Duodenal mucosa (tissue), 2 donors: ENCODE results near the gene PRM3.
"Not testable (repeated sequence)": the region's sequence is repeated elsewhere in the genome, so short reads cannot be mapped to it uniquely, and the experiment has no call there.

ENCODE experiments used
- H3K27ac ChIP-seq: one replicate; pipeline ENCODE4 v1.7.0; 2013; ENCODE audit warnings: low read depth, low read length
- H3K27me3 ChIP-seq, 2 donors: one replicate each; pipeline ENCODE4 v1.7.0; 2013; ENCODE audit warnings: low read length in 2 of 2, control low read depth in 1 of 2; ENCODE audit not compliant: insufficient read depth in 2 of 2, control insufficient read depth in 1 of 2
- H3K36me3 ChIP-seq, 2 donors: one replicate each; pipeline ENCODE4 v1.7.0; 2013; ENCODE audit warnings: low read length in 2 of 2, control low read depth in 1 of 2; ENCODE audit not compliant: insufficient read depth in 2 of 2, control insufficient read depth in 1 of 2
- H3K4me1 ChIP-seq, 2 donors: one replicate each; pipeline ENCODE4 v1.7.0; 2013; ENCODE audit warnings: low read length in 2 of 2, control low read depth in 1 of 2; ENCODE audit not compliant: insufficient read depth in 2 of 2, control insufficient read depth in 1 of 2
- H3K4me3 ChIP-seq, 2 donors: one replicate each; pipeline ENCODE4 v1.7.0; 2013; ENCODE audit warnings: low read length in 2 of 2, low read depth in 1 of 2
- H3K9ac ChIP-seq, 2 donors: one replicate each; pipeline ENCODE4 v1.7.0; 2013; ENCODE audit warnings: low read length in 2 of 2, low read depth in 1 of 2
- H3K9me3 ChIP-seq, 2 donors: one replicate each; pipeline ENCODE4 v1.7.0; 2013; ENCODE audit warnings: low read length in 2 of 2, control low read depth in 1 of 2; ENCODE audit not compliant: control insufficient read depth in 1 of 2

PRM3 gene

GRCh38 chr16:11306381-11306780 is 33.0 kb upstream of the PRM3 start:
- Histone ChIP-seq H3K27me3 (no peaks in the 10 kb centered on the region), H3K4me1 (peaks cover 6 to 9% of the 10 kb centered on the region in 2 donors), H3K4me3 (no peak overlapping the region), H3K9me3 (no peaks in the 10 kb centered on the region), H3K27ac (no peak overlapping the region), H3K9ac (no peak overlapping the region), H3K36me3 (no peaks in the 10 kb centered on the region)

- Histone ChIP-seq H3K9me3 (no peaks in the 10 kb centered on the region), H3K36me3 (no peaks in the 10 kb centered on the region), H3K9ac (no peak overlapping the region), H3K27me3 (no peaks in the 10 kb centered on the region), H3K4me3 (no peak overlapping the region), H3K27ac (no peak overlapping the region), H3K4me1 (peaks cover 0 to 9% of the 10 kb centered on the region in 2 donors)
These were observed 30.1 kb upstream of the PRM3 start for GRCh38 chr16:11303405-11304138.

DNA sequence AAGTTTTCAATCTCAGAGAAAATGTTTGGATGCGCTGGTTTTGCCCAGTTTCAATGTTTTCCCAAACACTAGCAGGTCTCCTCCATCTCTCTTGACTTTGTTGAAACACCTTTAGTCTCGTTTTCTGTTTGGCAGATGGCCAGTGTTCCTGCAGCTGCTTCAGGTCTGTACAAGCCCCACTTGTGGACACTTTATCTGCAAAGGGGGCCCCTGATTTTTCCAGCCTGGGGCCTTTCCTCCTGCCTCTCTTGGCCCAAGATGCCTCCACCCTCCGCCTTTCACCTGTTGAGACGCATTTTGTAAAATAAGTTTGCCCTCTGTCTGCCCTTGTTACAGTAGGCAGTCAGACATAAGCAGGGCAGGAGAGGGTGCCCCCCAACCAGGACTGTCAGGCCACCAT is 29.5 kb upstream of the PRM3 start:
- Histone ChIP-seq H3K9ac (no peak overlapping the region), H3K27me3 (no peaks in the 10 kb centered on the region), H3K4me3 (no peak overlapping the region), H3K4me1 (peaks cover 0 to 10% of the 10 kb centered on the region in 2 donors), H3K36me3 (no peaks in the 10 kb centered on the region), H3K9me3 (no peaks in the 10 kb centered on the region), H3K27ac (no peak overlapping the region)

- Histone ChIP-seq H3K9ac (no peak overlapping the region), H3K4me3 (no peak overlapping the region), H3K4me1 (peaks cover 11 to 12% of the 10 kb centered on the region in 2 donors), H3K27ac (no peak overlapping the region), H3K36me3 (no peaks in the 10 kb centered on the region), H3K9me3 (no peaks in the 10 kb centered on the region), H3K27me3 (no peaks in the 10 kb centered on the region)
These were observed 28.4 kb upstream of the PRM3 start for GRCh38 chr16:11301645-11302501.

DNA sequence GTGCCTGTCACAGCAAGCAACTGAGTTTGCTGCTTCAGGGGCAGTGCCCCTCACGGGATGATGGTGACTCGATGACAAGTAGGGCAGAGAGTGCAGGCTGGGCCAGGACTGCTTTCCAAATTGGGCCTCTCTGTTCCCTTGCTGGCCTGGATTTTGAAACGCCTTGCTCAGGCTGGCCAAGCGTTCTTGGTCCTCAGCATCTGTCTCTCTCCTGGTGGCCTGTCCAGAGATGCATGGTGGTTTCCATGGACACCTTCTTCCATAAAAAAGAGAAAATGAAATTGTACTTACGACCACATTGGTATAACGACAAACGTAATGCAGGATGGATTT is 27.1 kb upstream of the PRM3 start:
- H3K36me3 ChIP-seq, result no peaks in the 10 kb centered on the region
- no peak overlapping the region for H3K4me3 ChIP-seq
- H3K4me1 ChIP-seq, result peaks cover 13% of the 10 kb centered on the region in 2 donors
- no peaks in the 10 kb centered on the region for H3K27me3 ChIP-seq
- no peaks in the 10 kb centered on the region for H3K9me3 ChIP-seq
- H3K9ac ChIP-seq, result no peak overlapping the region
- no peak overlapping the region for H3K27ac ChIP-seq

DNA sequence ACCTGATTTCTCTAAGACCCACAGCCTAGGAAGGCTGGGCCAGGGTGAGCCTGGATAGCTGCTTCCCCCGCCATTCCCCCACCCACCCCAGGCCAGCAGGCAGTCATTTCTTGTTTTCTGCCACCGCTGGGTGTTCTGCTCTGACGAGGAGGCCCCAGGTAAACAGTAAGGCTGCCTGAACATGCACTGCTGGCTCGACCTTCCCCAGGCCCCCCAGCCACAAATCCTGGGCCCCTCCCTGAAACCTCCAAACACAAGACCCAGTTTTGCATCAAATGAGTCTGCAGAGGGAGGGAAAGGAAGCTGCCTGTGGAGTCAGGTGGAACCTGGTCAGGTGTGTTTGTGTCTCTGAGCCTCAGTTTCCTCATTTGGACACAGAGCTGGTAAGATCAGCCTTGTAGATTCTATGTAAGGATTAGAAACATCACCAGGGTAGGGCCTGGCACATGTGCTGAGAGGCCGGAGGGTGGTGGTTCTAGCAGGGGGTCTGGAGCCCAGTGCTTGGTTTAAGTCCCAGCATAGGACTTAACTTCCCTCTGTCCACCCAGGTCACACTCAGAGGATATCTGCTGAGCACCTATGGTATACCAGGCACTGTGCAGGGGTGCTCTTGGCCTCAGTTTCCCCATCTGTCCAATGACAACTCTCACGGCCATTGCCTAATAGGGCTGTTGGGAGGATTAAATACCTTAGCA is 26.6 kb upstream of the PRM3 start:
- no peak overlapping the region for H3K4me3 ChIP-seq
- peaks cover 13% of the 10 kb centered on the region in 2 donors for H3K4me1 ChIP-seq
- H3K9ac ChIP-seq, result no peak overlapping the region
- H3K27ac ChIP-seq, result no peak overlapping the region
- H3K27me3 ChIP-seq, result no peaks in the 10 kb centered on the region
- H3K9me3 ChIP-seq, result no peaks in the 10 kb centered on the region
- no peaks in the 10 kb centered on the region for H3K36me3 ChIP-seq

DNA sequence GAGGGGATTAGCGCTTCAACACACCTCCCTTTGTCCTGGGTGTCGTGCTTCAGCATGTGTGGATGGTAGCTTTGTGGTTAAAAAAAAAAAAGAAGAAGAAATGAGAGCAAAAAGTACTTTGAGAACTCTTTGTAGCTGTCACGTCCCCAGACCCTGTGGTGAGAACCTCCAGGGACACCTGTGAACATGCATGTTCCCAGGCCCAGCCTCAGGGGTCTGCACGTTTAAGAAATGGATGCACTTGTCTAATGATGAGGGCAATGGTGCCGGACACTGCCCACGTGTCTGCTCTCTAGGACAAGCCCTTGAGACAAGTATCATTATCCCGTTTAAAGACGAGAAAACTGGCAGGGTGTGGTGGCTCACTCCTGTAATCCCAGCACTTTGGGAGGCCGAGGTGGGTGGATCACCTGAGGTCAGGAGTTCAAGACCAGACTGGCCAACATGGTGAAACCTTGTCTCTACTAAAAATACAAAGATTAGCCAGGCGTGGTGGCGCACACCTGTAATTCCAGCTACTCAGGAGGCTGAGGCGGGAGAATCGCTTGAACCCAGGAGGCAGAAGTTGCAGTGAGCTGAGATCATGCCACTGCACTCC is 25.6 kb upstream of the PRM3 start:
- H3K27ac ChIP-seq, H3K36me3 ChIP-seq, H3K27me3 ChIP-seq, H3K9ac ChIP-seq, H3K9me3 ChIP-seq, H3K4me3 ChIP-seq: not testable (repeated sequence)
- H3K4me1 ChIP-seq, result peaks cover 13% of the 10 kb centered on the region in 2 donors

DNA sequence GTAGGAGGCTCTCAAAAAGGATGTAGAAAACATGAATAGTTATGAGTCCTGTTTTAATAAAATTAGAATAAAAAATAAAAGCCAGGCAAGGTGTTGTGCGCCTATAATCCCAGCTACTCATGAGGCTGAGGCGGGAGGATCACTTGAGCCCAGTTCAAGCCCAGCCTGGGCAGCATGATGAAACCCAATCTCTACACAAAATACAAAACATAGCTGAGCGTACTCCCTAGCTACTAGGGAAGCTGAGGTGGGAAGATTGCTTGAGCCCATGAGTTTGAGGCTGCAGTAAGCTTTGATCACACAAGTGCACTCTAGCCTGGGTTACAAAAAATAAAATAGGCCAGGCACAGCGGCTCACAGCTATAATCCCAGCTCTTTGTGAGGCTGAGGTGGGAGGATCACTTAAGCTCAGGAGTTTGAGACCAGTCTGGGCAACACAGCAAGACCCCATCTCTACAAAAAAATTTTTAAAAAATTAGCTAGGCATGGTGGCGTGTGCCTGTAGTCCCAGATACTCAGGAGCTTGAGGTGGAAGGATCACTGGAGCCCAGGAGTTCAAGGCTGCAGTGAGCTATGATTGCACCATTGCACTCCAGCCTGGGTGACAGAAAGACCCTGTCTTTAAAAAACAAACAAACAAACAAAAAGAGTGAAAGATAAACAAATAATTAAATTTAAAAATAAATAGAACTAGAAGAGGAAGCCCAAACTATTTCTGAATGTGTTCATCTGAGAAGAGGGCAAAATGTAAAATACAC is 24.9 kb upstream of the PRM3 start:
- Histone ChIP-seq H3K4me1 (peaks cover 13% of the 10 kb centered on the region in 2 donors), H3K27me3 (peaks cover 0 to under 1% of the 10 kb centered on the region in 2 donors), H3K4me3 (no peak overlapping the region), H3K9ac (no peak overlapping the region), H3K9me3 (no peaks in the 10 kb centered on the region), H3K27ac (no peak overlapping the region), H3K36me3 (no peaks in the 10 kb centered on the region)

DNA sequence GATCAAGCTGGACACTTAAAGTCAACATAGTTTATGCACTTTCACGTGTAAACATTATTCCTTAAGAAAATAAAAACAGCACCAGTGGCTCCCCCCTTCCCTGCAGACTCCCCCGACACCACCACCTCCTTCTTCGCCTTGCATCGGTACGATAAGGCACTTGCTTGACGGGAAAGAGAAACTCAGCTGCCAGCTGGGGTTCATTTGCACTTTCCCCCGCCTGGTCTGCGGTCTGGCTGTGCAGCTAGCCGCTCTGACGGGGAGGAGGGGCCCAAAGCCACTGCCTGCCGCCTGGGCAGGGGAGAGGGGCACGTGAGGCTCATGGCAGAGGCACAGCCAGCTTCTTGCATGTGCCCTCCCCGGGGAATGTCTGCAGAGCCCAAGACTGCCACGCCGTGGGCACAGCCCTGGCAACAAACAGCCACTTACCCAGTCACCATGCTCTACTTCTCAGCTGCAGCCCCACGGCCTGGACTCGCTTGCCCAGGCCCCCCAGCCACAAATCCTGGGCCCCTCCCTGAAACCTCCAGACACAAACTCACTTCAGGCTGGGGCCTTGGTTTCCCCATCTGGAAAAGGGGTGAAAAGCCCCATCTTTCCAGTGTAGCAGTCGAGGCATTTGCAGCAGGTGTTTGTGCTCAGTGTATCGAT is 24.2 kb upstream of the PRM3 start:
- peak overlapping the region; percentile 13 to 32 for H3K9ac ChIP-seq
- H3K36me3 ChIP-seq, result no peaks in the 10 kb centered on the region
- peak overlapping the region; percentile 53 to 65 for H3K4me3 ChIP-seq
- H3K4me1 ChIP-seq, result peaks cover 13% of the 10 kb centered on the region in 2 donors
- H3K27me3 ChIP-seq, result peaks cover 0 to 5% of the 10 kb centered on the region in 2 donors
- H3K27ac ChIP-seq, result no peak overlapping the region
- H3K9me3 ChIP-seq, result no peaks in the 10 kb centered on the region
